Activated B cell treated with CpG ODN at 0.5 μM for 24 hours (primary cell): ENCODE results near the gene MYO10. TPM values are rescaled to one million over a fixed set of nuclear protein-coding genes. Genes with fewer than 3 reads are reported as not detected.
"Not testable (repeated sequence)": the region's sequence is repeated elsewhere in the genome, so short reads cannot be mapped to it uniquely, and the experiment has no call there.

Source experiments
- ATAC-seq: fragments of 200-7000 bp; cut with Tn5 transposase; one replicate; pipeline ENCODE4 v1.10.0; 2021; ENCODE audit warnings: low read depth, mild to moderate bottlenecking, moderate library complexity
- CTCF ChIA-PET: fragments of 350-600 bp; sonication (Branson Sonifier 250); formaldehyde crosslinking; loops from one replicate; lab custom pipeline; 2021; ENCODE audit warnings: antibody characterized with exemption; lab: Charles Lee
- POLR2A ChIA-PET: fragments of 350-600 bp; sonication (Branson Sonifier 250); formaldehyde crosslinking; loops from one replicate; lab custom pipeline; 2021; ENCODE audit warnings: antibody characterized with exemption; lab: Charles Lee
- DNase-seq: peaks from one replicate; pipeline ENCODE4 v3.0.0; 2022
- H3K27ac Mint-ChIP-seq: one replicate; pipeline ENCODE4 v1.8.0; 2020; ENCODE audit warnings: mixed read lengths
- H3K27me3 Mint-ChIP-seq: one replicate; pipeline ENCODE4 v1.8.0; 2021; ENCODE audit warnings: mixed read lengths
- H3K36me3 Mint-ChIP-seq: one replicate; pipeline ENCODE4 v1.8.0; 2021; ENCODE audit warnings: low read depth, mixed read lengths
- H3K4me1 Mint-ChIP-seq: one replicate; pipeline ENCODE4 v1.8.0; 2021; ENCODE audit warnings: mixed read lengths
- H3K4me3 Mint-ChIP-seq: one replicate; pipeline ENCODE4 v1.8.0; 2020; ENCODE audit warnings: mild to moderate bottlenecking, mixed read lengths
- H3K9me3 Mint-ChIP-seq: one replicate; pipeline ENCODE4 v1.8.0; 2020; ENCODE audit warnings: mixed read lengths
- intact Hi-C: fragments of 100-400 bp; cut with micrococcal nuclease; formaldehyde crosslinking; loops from one replicate; pipeline ENCODE4 v1.15.1; 2024
- total RNA-seq: library from RNA; stranded (reverse); gene quantifications from 2 replicates; pipeline ENCODE4 v1.2.3, GENCODE V29; 2022
- TF ChIP-seq, protein P1 (sequence below): fragments of 200-600 bp; IDR thresholded peaks from one replicate; pipeline ENCODE4 v1.8.0; 2022; ENCODE audit warnings: antibody characterized with exemption, mild to moderate bottlenecking

The MYO10 gene
- total RNA-seq, 1 donor from 2014 or later, result 0.13 TPM

DNA sequence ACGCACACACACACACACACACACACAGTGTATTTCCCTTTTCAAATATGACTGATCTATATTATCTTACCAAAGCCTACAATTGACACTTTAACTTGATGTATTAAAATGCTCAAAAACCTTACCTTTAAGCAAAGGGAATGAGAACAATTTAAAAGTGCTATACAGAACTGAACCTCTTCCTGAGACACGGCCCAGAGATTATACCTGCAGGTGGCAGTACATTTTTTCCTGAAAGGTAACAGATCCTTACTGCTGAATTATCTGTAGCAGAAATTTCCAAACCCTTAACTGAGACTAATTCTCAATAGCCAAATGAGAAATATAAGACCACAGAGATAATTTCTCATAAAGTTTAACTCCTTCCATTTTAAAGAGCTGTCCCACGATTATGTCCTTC, 91.1 kb downstream of the MYO10 start:
- POLR2A ChIA-PET, result no interaction called here
- H3K4me1 Mint-ChIP-seq, result no peaks in the 10 kb centered on the region
- intact Hi-C loops, result no loop called here
- no peak overlapping the region for H3K27ac Mint-ChIP-seq
- no peaks in the 10 kb centered on the region for H3K36me3 Mint-ChIP-seq
- DNase-seq (no peak), ATAC-seq (no peak)
- H3K4me3 Mint-ChIP-seq, result no peak overlapping the region
- no peaks in the 10 kb centered on the region for H3K9me3 Mint-ChIP-seq
- peaks cover 3% of the 10 kb centered on the region for H3K27me3 Mint-ChIP-seq
- CTCF ChIA-PET, result interaction anchor here (0.6 kb wide), 1 partner anchor 1451 kb away, joined by 4 read pairs; no protein-coding TSS in a partner anchor
- TF ChIP-seq, protein P1, sequence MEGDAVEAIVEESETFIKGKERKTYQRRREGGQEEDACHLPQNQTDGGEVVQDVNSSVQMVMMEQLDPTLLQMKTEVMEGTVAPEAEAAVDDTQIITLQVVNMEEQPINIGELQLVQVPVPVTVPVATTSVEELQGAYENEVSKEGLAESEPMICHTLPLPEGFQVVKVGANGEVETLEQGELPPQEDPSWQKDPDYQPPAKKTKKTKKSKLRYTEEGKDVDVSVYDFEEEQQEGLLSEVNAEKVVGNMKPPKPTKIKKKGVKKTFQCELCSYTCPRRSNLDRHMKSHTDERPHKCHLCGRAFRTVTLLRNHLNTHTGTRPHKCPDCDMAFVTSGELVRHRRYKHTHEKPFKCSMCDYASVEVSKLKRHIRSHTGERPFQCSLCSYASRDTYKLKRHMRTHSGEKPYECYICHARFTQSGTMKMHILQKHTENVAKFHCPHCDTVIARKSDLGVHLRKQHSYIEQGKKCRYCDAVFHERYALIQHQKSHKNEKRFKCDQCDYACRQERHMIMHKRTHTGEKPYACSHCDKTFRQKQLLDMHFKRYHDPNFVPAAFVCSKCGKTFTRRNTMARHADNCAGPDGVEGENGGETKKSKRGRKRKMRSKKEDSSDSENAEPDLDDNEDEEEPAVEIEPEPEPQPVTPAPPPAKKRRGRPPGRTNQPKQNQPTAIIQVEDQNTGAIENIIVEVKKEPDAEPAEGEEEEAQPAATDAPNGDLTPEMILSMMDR, result no peak

DNA sequence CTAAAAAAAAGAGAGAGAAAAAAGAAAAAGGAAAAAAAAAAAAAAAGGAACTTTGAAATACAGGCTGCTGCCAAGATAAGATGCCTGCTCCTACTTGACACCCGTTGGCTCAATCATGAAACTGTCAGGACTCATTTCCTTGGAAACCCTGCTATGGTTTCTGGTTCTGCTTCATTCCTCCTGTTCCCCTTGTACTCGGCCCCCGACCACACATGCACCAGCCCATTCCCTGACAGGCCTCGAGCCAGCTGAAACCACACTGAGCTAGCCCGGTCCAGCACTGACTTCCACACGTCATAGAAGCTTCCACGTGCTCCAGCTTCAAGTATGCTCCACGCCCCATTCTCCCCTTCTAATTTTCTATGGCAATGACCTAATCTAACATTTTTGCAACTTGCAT, 93.2 kb downstream of the MYO10 start:
- DNase-seq (no peak), ATAC-seq (no peak)
- no peaks in the 10 kb centered on the region for H3K36me3 Mint-ChIP-seq
- ChIA-PET CTCF (no interaction called here), POLR2A (interaction anchor here (0.6 kb wide), 1 partner anchor 1475 kb away, joined by 3 read pairs; no protein-coding TSS in a partner anchor)
- no peaks in the 10 kb centered on the region for H3K4me1 Mint-ChIP-seq
- H3K27me3 Mint-ChIP-seq, result peaks cover 3% of the 10 kb centered on the region
- H3K9me3 Mint-ChIP-seq, result no peaks in the 10 kb centered on the region
- TF ChIP-seq, protein P1, result no peak
- intact Hi-C loops, result no loop called here
- H3K27ac Mint-ChIP-seq, result no peak overlapping the region
- H3K4me3 Mint-ChIP-seq, result no peak overlapping the region

DNA sequence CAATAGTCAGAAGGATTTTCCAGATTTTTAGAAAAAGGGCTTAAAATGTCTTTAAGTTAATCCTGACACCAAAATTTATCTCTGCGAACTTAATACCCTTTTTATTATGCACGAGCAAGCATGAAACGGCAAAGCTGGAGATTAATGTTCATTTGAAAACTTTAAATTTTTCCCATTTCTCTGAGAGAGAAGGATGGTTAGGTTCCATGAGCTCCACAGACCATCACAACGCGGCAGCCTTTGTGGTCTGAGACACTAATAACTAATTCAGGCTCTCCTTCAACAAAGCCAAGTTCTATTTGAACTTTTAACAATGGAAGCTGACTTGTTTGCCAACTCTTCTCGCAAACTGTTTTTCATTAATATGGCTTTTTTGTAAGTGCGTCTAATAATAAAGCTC, 94.7 kb downstream of the MYO10 start:
- ChIA-PET POLR2A (no interaction called here), CTCF (no interaction called here)
- H3K36me3 Mint-ChIP-seq, result no peaks in the 10 kb centered on the region
- no peak overlapping the region for H3K4me3 Mint-ChIP-seq
- H3K27ac Mint-ChIP-seq, result no peak overlapping the region
- H3K27me3 Mint-ChIP-seq, result peaks cover 3% of the 10 kb centered on the region
- no peak for ATAC-seq
- TF ChIP-seq, protein P1, result no peak
- no peaks in the 10 kb centered on the region for H3K4me1 Mint-ChIP-seq
- intact Hi-C loops, result no loop called here
- no peaks in the 10 kb centered on the region for H3K9me3 Mint-ChIP-seq
- no peak for DNase-seq

DNA sequence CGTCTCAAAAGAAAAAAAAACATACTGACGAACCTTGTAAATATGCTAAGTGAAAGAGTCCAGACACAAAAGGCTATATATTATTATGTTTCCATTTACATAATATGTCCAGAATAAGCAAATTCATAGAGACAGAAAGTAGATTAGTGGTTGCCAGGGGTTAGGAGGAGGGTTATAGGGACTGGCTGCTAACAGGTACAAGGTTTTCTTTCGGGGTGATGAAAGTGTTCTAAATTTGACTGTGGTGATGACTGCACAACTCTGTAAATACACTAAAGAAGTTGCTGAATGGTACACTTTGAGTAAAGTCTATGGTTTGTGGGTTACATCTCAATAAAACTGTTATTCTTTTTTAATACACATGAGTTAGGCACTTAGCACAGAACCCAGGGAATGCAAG, 98.8 kb downstream of the MYO10 start:
- intact Hi-C loops, result no loop called here
- CTCF ChIA-PET, result no interaction called here

DNA sequence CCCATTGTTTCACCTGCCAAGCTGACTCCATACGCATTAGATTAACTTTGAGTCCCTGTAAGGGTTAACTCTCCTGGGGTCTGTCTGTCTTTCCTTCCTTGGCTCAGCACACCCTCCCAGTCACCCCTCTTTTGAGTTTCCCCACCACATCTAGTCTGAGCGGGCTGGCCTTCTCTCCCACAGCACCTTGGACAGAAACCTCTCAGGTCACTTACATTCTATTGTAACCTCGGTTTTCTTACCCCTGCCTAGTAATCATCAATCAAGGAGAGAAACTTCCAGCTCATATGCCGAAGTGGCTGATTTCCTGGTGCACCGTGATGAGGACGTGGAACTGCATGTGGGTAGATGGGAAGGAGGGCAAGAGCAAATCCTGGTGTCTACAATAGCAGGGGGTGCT, 102.1 kb downstream of the MYO10 start:
- Mint-ChIP-seq H3K36me3 (no peaks in the 10 kb centered on the region), H3K9me3 (no peaks in the 10 kb centered on the region), H3K27ac (no peak overlapping the region), H3K27me3 (no peaks in the 10 kb centered on the region), H3K4me1 (no peaks in the 10 kb centered on the region), H3K4me3 (no peak overlapping the region)
- ATAC-seq (no peak), DNase-seq (no peak)
- ChIA-PET CTCF (no interaction called here), POLR2A (no interaction called here)
- intact Hi-C loops, result no loop called here
- TF ChIP-seq, protein P1, result no peak

More for the DNA sequence above, 98.8 kb downstream of the MYO10 start:
- Mint-ChIP-seq H3K27me3 (no peaks in the 10 kb centered on the region), H3K27ac (no peak overlapping the region), H3K36me3 (no peaks in the 10 kb centered on the region), H3K9me3 (no peaks in the 10 kb centered on the region), H3K4me1 (no peaks in the 10 kb centered on the region), H3K4me3 (no peak overlapping the region)
- POLR2A ChIA-PET, result no interaction called here
- TF ChIP-seq, protein P1, result no peak
- ATAC-seq (no peak), DNase-seq (no peak)

DNA sequence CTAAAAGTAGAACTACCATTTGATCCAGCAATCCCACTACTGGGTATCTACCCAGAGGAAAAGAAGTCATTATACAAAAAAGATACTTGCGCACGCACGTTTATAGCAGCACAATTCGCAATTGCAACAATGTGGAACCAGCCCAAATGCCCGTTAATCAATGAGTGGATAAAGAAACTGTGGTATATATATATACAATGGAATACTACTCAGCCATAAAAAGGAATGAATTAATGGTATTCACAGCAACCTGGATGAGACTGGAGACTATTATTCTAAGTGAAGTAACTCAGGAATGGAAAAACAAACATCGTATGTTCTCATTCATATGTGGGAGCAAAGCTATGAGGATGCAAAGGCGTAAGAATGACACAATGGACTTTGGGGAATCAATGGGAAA, 104.8 kb downstream of the MYO10 start:
- ATAC-seq, result not testable (repeated sequence)

More for the DNA sequence above, 104.8 kb downstream of the MYO10 start:
- H3K4me3 Mint-ChIP-seq, H3K4me1 Mint-ChIP-seq, H3K27me3 Mint-ChIP-seq, intact Hi-C loops, DNase-seq, POLR2A ChIA-PET, H3K36me3 Mint-ChIP-seq, H3K9me3 Mint-ChIP-seq, H3K27ac Mint-ChIP-seq, CTCF ChIA-PET: not testable (repeated sequence)
